Body of pancreas (tissue), 4 donors: ENCODE results near the gene UROS.

ENCODE experiments used
- CTCF ChIP-seq, 7 experiments: fragments of 450-650 bp in 4 of 7; fragments of 200-600 bp in 3 of 7; sonication (generic) in 3 of 7; IDR thresholded peaks; one replicate each; pipeline ENCODE4 v1.5.1; 2016 to 2019; ENCODE audit warnings: antibody characterized with exemption in 7 of 7
- POLR2A ChIP-seq, 3 donors: fragments of 450-650 bp; IDR thresholded peaks; one replicate each; pipeline ENCODE4 v1.6.1; 2016; ENCODE audit warnings: antibody characterized with exemption in 3 of 3, mild to moderate bottlenecking in 2 of 3

GRCh38 chr10:125757742-125758141 lies 65.3 kb downstream of the UROS start:
- TF ChIP-seq CTCF (IDR thresholded peaks at IDR 0.05) (no peak), POLR2A (IDR thresholded peaks at IDR 0.05) (no peak)
